Kidney capillary endothelial cell (primary cell): Measurements from ENCODE around the gene ACKR1.

Experiments
- DNase-seq: peaks from one replicate; pipeline ENCODE4 v3.0.0-alpha.2; 2018; ENCODE audit warnings: low spot score

ACKR1 gene

DNA sequence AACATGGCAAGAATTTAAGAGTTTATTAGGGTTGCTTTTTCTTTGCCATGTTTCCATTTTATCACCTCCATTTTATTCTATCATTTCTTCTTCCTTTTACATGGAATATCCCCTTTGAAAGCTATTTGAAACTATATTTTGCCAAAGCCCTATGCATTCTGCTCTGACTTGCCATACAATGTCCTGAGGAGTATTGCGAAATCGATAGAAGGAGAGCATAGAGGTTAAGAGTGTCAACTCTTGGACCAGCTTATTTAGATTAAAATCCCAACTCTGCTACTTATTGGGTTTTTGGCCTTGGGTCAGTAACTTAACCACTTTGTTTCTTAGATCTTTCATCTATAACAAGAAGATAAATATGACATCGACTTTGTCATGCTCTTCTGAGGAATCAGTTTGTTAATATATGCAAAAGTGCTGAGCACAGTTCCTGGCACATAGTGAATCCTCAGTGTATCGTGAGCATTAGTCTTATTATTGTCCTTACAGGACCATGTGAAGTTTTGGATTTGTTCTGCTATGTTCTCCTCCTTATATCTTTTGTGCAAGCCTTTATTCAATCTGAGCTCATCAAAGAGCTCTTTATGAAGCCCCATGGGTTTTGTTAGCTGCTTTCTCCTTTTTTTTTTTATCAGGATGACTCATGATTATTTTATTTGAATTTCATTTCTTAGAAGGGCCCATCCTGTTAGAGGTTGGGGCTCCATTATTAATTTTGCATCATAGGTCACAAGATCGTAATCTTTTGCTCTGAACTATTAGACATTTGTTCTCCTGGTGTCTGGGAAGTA, 17.6 kb downstream of the ACKR1 start:
- no peak for DNase-seq

DNA sequence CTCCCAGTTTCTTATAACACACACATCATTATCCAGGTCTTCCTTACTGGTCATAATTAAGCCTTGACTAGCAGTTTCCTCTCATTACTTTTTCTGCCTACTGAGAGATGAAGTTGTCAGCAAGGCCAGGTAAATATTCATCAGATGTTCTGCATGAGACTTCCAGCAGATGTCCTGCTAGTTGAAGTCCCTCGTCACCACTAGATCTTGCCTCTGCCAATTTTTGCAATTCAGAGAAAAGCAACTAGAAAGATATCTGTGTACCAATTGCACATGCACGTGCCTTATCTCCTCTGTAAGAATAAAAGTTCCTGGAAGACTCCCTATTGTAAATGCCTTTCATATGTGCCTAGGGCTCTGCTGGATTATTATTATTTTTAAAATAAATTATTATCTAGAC, 18.3 kb downstream of the ACKR1 start:
- DNase-seq = no peak

DNA sequence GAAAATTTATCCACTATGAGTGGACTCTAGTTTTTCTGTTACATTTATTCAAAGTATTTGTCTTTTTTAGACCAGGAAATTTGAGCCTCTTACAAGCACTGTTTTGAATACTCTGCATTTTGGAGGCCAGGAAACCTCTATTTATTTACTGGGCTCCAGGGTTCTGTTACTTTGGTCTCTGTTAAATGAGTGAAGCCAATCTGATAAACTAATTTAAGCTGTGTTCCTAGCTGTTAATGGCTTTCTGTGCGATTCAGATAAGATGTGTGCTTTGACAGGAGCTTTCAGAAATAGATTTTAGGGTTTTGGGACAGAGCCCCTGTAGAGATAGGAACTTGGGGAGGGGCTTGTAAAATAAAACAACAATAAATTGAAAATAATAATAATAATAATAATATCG, 23.9 kb downstream of the ACKR1 start:
- no peak for DNase-seq

DNA sequence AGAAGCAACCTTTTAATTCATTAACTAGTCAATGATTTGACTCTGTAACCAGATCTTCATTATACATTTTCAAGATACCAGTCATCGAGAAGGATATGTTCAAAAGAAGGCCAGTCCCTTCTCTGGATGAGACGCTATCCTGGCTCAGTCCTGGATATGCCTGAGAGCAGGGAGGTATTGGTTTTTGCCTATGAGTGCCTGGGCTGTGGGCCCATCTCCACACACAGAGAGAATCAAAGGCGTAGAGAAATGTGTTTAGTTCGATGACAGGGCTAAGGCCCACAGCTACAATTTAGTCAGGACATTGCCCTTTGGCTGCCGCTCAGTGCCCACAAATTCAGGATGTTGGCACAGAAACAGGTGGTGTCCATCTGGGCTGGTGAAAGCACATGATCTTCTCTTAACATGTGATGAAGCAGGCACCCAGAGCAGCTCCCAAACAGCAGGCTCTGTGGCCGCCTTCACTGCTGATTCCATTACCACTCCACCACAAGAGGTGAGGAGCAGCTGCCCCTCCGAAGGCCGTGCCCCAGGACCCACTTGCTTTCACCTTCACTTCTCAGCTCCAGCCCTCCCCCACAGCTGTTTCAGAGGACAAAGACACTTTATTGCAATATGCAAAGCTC, 24.7 kb downstream of the ACKR1 start:
- DNase-seq = no peak

DNA sequence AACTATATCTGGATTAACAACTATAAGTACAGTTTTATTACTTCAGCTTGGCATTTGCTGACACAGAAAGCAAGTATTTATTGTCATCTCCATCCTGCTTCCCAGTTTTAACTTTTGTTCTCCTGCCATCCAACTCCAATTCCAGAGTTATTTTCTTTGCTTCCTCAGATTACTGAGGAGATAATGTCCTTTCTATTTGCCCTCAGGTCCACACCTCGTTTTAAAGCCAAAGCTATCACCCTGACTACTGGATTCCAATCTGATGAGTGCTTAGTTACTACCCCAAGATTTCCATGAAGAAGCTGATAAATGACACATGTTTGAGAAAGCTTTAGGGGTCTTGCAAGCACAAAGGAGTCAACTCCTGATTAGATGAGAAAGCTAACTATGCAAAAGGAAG, 25.2 kb downstream of the ACKR1 start:
- DNase-seq = no peak

DNA sequence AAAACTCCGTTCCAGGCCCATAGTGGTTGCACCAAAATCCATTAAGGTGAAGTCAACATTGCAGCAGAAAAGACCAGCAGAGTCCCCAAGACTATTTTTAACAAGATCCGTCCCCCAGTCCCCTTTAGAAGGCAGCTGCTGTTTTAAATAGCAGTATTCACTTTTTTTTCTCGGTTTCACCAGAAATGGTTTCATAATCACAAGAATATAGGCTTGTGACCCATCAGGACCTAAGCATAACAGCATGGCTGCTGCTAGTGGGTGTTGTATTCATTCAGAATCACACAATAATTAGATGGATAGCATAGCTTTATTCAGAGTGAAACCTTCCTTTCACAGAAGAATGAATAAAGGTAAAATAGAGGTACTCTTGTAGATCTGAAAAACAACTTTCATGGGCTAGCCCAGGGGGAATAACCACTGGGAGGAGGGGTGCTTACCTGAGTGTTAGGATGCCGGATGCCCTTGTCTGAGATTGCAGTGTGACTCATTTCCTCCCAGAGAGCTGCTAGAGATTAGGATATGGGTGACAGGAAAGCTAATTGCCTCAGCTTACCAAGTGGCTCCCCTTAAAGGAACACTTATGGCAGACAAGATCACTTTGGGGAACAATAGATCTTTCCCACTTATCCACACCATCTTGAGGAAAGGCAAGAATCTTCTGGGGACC, 35.0 kb downstream of the ACKR1 start:
- no peak for DNase-seq

DNA sequence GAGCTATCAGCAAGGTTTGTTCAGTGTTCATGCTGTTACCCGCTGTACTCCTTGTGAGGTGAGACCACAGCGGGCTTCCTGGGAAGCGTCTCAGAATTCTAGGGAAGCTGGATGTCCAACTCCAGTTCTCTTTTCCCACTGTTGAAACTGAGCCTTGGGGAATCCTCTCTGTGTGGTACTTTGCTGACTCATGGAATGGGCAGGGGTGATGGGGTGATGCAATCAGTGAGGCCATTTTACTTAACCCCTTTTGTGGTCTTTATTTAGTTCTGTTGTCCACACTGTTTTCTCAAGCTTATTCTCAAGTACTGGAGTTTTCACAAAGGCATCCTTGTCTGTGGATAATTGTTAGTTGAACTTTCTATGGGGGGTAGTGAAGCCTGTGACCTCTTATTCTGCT, 42.6 kb downstream of the ACKR1 start:
- no peak for DNase-seq

DNA sequence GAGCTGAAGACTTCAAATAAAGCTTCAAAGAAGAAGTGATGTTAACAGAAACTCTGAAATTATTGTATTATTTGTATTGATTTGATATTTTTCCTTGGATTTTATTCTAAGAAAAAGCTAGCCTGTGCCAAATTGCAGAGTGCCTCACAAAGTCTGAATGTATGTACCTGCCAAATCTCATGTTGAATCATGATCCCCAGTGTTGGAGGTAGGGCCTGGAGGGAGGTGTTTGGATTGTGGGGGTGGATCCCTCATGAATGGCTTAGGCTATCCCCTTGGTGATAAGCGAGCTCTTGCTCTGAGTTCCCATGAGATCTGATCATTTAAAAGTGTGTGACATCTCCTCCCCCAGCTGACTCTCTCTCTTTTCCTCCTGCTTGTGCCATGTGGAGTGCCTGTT, 43.6 kb downstream of the ACKR1 start:
- DNase-seq = no peak

DNA sequence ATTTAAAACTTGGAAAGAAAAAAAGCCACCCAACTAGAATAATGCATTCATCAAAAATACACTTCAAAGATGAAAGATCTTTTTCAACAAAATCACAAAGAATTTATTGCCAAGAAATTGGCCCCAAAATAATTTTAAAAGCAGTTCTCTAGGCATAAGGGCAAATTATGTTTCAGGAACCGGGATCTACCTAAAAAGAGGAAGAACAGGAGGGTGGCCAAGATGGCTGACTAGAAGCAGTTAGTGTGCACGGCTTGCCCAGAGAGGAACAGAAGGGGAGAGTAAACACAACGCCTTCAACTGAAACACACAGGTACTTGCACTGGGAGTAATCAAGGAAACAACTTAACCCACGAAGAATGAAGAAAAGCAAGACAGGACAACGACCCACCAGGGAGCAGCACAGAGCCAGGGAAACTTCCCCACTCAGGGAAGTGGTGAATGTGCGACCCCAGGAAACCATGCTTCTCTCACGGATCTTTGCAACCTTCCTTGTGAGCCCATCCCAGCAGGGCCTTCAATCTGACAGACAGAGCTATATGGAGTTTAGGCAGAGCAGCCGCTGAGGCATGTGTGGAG, 46.1 kb downstream of the ACKR1 start:
- no peak for DNase-seq
